Left ventricle myocardium superior (tissue), 1 donor: Measurements from ENCODE around the gene STUB1. TPM values are rescaled to one million over a fixed set of nuclear protein-coding genes. Genes with fewer than 3 reads are reported as not detected.
A peak's percentile ranks its signal among the peaks of the same experiment; 100 is the strongest.

Source experiments
- ATAC-seq: fragments of 200-7000 bp; cut with Tn5 transposase; one replicate; pipeline ENCODE4 v1.9.1; 2020; ENCODE audit warnings: mild to moderate bottlenecking, moderate library complexity
- DNase-seq: peaks from one replicate; pipeline ENCODE4 v3.0.0-alpha.2; 2020
- intact Hi-C: fragments of 100-400 bp; cut with micrococcal nuclease; formaldehyde crosslinking; loops from one replicate; pipeline ENCODE4 v1.11.0; 2022
- total RNA-seq: library from RNA; stranded (reverse); fragmentation: NEBNext Ultra II Directional; extraction: Animal tissue kit (Norgen Biotek cat#: 25700); gene quantifications from one replicate; pipeline ENCODE4 v1.2.1, GENCODE V29; 2021
- donor health status: DM: no; HTN: yes; CAD: no; lungs with severe emphysema.

STUB1 gene
- total RNA-seq, 1 donor from 2014 or later = 144 TPM

DNA sequence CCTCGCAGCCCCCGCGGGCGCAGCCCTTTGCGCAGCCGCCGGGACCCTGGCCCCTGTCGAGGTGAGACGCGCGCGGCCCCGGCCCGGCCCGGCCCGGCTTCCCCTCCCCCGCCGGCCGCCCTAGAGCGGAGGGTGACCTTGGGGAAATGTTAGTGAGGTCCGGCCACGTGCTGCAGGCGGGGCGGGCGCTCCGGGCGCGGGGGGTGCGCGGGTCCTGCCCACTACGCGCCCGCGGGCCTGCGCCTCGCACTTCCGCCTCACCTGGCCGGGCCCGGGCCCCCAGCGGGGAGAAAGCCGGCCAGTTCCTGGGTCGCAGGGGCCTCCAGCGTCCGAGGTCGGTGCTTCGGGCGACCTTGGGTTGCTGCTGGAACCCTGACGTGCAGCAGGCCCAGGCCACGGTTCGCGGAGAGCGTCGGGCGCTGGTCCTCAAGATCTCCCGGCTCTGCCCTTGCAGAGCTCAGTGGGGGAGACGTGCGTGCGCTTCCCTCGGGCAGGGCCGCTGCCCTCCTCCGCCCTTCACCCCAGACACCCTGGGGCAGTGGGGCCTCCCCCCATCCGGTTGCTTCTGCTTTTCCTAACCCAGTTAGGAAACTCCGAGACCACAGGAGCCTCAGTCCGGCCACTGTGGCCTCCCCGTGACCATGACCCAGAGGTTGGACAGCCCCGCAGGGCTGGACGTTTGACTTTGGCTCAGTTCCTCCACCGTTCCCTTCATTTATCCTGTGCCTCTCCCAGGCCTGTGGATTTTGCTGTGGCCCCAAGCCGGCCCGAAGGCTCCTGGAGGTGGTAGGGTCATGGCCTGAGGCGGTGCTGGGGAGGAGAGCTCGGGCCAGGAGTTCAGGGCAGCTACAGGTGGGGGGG is 37.8 kb upstream of the STUB1 start:
- intact Hi-C loops = no loop called here
- ATAC-seq = peak; percentile 43
- peak; percentile 84 for DNase-seq

DNA sequence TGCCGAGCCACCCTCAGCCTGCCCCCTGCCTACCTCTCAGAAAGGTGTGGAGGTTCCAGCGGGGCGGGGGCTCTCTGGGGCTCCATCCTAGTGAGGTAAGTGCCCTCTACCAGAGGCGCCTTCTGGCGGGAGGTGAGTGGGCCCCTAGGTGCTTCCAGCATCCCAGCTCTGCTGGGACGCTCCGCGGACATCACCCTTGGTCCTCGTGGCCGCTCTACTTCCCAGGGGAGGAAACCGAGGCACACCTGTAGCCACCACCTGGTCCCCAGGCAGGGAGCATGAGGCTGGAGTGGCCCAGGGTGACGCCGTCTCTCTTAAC is 37.2 kb upstream of the STUB1 start:
- intact Hi-C loops = no loop called here
- DNase-seq (peak; percentile 51), ATAC-seq (no peak)

DNA sequence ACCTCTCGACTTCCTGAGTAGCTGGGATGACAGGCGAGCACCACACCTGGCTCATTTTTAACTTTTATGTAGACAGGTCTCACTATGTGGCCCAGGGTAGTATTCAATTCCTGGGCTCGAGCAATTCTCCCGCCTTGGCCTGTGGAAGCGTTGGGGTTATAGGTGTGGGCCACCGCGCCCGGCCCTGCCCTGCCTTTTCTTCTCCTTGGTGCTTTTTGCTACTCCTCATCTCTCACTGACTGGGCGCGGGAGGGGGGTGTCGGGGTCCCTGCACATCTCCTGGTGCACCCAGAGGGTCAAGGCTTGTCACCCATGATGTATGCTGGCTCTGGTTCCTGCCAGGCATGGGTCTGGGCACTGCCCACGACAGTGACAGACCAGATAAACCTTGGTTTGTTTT is 35.7 kb upstream of the STUB1 start:
- no peak for DNase-seq
- intact Hi-C loops = no loop called here

DNA sequence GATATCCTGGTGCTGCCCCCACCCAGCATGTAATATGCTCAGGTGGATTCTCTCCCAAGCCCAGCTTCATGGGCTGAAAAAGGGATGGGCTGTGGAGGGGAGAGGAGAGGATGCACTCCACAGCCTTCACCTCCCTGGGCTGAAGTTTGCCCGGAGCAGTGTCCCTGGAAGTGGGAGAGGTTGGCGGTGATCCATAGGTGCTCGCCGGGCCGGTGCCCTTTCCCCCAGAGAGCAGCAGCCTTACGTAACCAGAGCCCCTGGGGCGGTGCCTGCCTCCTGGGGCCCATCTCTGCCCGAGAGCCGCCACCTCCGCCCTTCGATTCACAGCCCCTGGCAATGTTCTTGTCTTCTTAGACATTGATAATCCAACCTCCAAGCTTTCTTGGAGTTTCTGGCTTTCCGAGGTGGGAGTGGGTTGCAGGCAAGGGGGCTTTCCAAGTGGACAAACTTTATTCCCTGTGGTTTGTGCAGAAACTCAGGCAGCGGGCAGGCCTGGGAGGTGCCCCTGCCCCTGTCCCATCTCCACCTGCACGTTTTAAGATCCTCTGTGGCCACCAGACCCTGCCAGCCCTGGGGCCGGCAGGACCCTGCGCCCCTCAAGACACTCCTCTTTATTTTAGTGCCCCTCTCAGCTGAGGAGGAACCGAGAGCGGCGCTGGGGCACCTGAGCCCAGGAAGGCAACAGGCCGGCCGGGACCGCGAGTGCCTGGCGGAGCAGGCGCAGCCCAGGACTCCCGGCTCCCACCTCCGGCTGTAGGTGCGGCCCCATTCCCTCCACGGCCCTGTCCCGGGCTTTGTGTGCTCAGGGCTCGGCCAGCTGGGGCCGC is 34.1 kb upstream of the STUB1 start:
- peak; percentile 52 for ATAC-seq
- intact Hi-C loops = no loop called here
- DNase-seq = peak; percentile 88

More for the DNA sequence above, 35.7 kb upstream of the STUB1 start:
- no peak for ATAC-seq

DNA sequence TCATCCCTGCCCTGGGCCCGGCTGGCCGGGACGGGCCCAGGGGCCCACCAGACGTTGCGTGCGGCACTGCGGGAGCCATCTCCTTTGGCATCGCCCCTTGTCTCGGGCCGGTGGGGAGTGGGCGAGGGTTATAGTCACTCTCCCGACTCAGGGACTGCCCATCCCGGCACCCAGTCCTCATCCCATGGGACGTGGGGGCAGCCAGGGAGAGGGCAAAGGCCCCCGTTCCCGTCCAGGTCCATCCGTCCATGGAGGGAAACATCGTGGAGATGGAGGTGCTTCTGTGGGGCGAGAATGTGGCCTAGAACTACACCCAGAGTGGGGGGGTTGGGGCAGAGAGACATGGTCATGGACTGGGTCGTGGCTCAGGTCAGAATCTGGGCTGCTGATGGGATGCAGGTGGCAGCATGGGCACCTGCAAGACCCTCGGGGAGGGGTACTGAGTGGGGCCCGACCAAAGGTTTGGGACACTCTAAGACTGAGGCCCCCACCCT is 33.5 kb upstream of the STUB1 start:
- intact Hi-C loops = no loop called here
- DNase-seq = no peak
- ATAC-seq = no peak

DNA sequence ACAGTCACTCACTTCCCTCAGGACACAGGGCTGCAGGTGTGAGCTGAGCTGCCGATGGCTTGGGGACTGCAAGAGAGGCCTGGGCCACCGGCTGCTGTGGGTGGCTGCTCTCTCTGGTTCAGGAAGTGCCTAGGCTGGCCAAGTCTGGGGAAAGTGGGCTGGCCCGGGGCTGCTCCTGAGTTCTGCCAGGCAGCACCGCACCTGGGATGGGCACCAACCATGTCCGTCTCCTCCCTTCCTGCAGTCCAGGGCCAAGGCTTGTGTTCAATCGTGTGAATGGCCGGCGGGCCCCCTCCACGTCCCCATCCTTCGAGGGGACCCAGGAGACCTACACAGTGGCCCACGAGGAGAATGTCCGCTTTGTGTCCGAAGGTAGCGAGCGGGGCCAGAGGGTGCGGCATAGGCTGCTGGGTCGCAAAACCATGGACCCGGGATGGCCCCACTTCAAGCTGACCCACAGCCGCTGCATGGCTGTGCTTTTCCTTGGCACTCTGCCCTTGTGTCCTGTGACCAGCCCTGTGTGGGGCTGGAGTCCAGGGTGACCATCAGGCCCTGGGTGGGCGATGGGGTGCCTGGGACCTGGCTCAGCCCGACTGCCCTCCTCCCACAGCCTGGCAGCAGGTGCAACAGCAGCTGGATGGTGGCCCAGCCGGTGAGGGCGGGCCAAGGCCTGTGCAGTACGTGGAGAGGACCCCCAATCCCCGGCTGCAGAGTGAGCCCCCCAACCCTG is 32.9 kb upstream of the STUB1 start:
- intact Hi-C loops = no loop called here
- ATAC-seq (peak; percentile 1), DNase-seq (no peak)

DNA sequence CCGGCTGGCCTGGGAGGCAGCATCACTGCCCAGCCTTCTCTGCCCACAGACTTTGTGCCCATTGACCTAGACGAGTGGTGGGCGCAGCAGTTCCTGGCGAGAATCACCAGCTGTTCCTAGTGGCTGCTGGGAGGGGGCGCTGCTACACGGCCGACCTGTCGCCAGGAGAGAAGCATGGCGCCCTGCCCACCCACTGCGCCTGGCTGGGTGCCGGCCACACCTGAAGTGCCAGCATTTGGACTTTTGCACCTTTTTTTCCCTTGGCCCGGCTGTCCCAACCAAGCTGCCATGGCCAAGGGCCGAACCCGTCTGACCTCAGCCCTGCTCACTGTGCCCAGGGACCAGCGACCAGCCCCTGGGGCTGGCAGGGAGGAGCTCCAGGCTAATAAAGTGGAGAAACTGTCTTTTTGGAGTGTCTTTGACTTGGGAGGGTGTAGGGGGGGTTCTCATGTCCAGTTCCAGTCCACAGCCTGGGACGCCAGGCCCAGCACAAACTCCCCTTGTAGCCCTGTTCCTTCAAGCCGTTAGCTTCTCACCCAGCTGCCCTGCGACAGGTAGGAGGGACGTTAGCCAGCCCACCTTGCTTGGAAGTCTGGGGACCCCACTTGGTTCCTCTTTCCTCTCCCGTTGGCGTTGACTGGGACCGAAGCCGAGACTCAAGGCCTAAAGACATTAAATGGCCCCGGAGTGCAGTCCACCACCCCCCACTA is 32.0 kb upstream of the STUB1 start:
- no peak for ATAC-seq
- no peak for DNase-seq
- intact Hi-C loops = no loop called here

DNA sequence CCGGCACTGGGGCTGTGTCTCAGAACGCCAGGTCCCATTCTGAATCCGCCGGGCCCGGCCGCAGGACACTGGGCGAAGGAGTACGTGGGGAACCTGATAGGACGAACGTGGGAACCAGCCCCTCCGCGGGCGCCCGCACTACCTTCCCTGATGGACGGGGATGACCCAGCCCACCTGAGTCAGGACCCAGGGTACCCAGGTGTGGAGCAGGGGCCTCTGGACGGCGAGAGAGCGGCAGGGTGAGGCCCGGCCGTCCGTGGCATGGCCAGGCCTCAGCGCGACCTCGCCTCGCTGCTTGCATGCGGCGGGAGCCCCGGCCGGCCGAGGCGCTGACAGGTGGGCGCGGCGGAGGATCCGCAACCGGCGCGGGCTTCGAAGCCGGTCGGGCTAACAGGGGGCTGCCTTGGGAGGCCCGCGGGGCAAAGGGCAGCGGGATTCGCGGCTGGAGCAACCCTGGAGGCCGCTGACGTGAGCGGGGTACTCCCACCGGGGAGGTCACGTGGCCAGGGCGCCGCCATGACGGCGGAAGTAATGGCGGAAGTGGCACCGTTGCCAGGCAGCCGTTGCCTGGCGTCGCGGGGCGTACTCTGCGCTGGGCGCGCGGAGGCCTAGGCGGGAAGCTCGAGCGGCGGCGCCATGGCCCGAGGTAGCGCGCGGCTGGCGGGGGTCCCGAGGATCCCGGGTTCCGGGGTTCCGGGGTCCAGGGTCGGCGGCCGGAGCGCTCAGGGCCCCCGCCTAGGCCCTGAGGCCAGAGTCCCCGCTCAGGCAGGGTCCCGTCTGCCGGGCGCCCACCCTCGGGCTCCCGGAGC is 31.2 kb upstream of the STUB1 start, which contains the start of gene WDR90:
Gene WDR90, plus strand, starts transcription at position 585 of the 809 bp plus-strand sequence. Its CDS starts 52 bp downstream, at position 637.
- DNase-seq = peak; percentile 97
- peak; percentile 83 for ATAC-seq
- intact Hi-C loops = no loop called here

DNA sequence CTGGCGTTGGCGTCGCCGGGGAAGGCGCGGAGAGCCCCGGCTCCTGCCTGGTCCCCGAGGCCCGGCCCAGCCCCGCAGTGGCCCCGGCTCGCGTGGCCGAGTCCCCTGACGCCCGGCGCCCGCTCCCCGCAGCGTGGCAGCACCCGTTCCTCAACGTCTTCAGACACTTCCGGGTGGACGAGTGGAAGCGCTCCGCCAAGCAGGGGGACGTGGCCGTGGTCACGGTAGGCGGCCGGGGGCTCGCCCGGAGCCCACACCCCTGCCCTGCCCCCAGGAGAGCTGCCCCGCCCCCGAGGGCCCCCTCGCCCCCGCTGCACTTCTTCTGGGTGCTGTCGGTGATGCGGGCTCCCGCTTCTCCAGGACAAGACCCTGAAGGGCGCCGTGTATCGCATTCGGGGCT is 30.6 kb upstream of the STUB1 start:
- ATAC-seq (peak; percentile 0), DNase-seq (no peak)
- intact Hi-C loops = no loop called here

DNA sequence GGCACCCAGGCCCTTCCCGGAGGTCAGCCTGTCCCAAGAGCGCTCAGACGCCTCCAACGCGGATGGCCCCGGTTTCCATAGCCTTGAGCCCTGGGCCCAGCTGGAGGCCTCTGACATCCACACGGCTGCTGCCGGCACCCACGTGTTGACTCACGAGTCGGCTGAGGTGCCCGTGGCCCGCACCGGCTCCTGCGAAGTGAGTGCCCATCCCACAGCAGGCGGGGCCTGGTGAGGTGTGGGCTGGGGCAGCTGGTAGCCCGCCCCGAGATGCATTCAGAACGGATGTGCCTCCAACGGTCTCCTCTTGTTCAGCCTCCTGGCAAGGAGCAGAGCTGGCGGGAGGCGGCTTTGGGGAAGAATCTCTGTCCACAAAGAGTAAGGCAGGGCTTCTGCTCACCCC is 28.4 kb upstream of the STUB1 start:
- no peak for DNase-seq
- ATAC-seq = no peak
- intact Hi-C loops = no loop called here

DNA sequence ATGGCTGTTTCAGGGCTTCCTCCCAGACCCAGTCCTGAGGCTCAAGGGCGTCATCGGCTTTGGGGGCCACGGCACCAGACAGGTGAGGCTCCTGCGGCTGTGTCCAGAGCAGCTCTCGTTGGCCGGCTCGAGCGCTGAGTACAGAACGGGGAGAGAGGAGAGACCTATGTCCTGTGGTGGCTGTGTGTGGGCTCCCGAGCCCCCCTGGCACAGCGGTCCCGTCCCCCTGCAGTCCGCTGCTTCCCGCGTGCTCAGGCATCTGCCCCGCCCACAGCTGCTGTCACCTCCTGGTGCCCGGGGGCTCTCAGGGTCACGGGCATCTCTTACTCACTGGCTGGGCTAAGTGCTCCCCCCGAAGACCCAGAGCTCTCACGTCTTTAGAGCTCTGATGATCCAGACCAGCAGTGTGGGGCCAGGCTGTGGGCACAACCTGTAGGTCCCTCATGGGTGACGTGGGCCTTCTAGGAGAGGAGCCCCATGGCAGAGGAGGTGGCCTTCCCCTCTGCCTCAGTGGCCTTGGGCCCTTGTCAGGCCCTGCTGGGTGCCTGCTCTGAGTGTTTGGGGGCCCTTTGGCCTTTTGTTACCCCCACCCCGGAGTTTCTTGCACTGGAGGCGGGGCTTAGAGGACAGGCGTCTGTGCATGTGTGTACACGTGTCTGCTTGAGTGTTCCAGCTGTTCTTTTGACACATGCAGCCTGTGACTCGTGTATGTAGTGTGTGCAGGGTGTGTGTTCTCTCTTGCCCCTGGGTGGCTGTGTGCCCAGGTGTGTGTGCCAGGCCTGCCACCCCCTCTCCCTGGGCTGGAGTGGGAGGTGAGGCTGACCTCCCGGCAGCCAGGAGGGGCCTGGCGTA is 27.5 kb upstream of the STUB1 start:
- DNase-seq (no peak), ATAC-seq (no peak)
- intact Hi-C loops = no loop called here

DNA sequence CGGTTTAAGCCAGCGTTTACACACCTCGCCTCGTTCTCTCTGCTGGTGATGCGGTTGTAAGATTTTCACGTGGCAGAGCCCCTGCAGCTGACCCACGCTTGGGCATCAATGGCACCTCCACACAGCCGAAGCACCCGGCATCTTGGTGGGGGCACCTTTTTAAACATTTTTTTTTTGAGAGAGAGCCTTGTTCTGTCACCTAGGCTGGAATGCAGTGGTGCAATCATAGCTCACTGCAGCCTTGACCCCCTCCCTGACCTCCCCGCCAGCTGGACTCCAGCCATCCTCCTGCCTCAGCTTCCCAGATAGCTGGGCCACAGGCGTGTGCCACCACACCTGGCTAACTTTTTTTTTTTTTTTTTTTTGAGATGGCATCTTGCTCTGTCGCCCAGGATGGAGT is 26.2 kb upstream of the STUB1 start:
- DNase-seq (no peak), ATAC-seq (no peak)
- intact Hi-C loops = no loop called here

DNA sequence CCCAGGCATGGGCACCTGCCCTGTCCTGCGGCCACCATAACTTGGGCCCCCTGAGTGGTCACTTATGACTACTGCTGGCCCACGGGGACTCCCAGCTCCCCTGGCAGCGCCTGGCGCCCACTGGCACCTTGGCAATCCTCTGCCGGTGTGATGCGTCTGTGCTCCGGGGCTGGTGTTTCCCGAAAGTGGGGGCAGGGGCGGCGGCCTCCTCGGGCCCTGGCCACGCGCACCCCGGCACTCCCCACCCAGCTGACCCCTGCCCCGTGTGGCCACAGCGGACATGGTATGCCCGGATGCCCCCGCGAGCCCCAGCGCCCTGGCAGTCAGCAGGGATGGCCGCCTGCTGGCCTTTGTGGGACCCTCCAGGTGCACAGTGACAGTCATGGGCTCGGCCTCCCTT is 22.7 kb upstream of the STUB1 start:
- ATAC-seq (no peak), DNase-seq (no peak)
- intact Hi-C loops = no loop called here

DNA sequence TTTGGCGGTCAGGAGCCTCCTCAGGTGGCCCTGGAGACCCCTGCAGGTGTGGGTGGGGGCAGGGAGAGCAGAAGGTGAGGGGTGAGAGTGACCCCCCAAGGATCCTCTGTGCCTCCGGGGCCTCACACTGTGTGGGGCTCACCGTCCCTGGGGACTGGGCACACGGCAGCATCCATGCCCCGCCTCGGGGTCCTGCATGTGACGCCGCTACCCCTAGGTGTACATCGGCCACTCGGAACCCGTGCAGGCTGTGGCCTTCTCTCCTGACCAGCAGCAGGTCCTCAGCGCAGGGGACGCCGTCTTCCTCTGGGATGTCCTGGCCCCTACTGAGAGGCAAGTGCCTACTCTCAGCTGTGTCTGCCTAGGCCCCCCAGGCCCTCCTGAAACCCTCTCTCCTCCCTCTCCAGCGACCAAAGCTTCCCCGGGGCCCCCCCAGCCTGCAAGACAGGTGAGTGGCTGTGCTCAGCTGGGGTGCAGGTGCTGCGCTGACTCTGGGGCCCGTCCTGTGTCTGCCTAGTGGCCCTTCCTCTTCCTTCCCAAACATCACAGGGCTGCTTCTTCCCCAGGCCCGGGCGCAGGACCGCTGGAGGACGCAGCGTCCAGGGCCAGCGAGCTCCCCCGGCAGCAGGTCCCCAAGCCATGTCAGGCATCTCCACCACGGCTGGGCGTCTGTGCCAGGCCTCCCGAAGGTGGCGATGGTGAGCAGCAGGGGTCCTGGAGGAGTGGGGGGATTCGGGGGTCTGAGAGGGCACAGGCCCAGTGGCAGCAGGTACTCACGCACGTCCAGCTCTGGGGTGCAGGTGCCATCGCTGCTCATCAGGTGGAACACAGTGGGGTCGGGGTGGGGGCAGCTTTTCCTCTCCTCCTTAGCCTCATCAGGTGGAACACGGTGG is 21.3 kb upstream of the STUB1 start:
- intact Hi-C loops = no loop called here
- DNase-seq (no peak), ATAC-seq (no peak)

DNA sequence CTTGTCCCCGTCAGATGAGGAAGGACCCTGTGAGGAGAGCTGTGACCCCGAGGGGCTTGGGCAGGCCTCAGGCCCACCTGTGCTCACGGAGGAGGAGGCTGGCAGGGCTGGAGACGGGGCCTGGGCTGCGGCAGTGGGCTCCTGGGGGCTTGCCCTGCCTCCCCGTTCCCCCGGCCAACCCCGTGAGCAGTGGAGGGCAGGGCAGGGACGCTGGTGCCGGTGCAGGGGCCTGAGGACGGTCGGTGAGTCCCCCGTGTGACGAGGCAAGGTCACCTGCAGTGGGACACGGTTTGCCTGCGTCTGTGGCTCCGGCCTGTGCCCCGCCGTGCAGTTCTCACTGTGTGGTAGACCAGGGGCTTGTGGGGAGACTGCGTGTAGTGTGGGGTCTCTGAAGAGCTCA is 20.6 kb upstream of the STUB1 start:
- DNase-seq = no peak
- intact Hi-C loops = no loop called here
- no peak for ATAC-seq

DNA sequence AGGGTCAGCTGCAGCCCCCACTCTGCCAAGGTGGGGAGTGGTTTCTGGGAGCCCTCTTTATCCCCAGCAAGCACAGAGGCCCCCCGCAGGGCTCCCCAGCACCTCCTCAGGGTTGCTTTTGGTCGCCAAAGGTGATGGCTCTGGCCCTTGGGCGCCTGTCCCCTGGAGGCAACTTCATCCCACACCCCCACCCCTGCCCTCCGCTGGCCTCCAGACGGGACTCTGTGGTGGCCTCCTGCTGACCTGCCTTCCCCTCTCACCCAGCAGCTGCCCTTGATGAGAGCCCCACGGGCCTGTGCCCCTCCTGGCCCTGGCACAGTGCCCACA is 20.1 kb upstream of the STUB1 start:
- DNase-seq = no peak
- no peak for ATAC-seq
- intact Hi-C loops = no loop called here
